MM.1S (cell line): ENCODE measurements around the gene IL1R2.

Source experiments
- DNase-seq: peaks from one replicate; pipeline ENCODE4 v3.0.0-alpha.2; 2015
- H2AFZ ChIP-seq: fragments of 300-600 bp; sonication (generic); 2 replicates; pipeline ENCODE4 v1.6.0; 2016; ENCODE audit warnings: antibody characterized with exemption, low read length
- H3F3A ChIP-seq: fragments of 300-600 bp; sonication (generic); 2 replicates; pipeline ENCODE4 v1.6.1; 2016; ENCODE audit warnings: mild to moderate bottlenecking, antibody characterized with exemption, low read length, moderate library complexity, mixed read lengths; ENCODE audit not compliant: insufficient read depth
- H3K27ac ChIP-seq: fragments of 300-600 bp; sonication (generic); 2 replicates; pipeline ENCODE4 v1.5.1; 2016; ENCODE audit warnings: mild to moderate bottlenecking, low read length
- H3K27me3 ChIP-seq: fragments of 300-600 bp; sonication (generic); replicated peaks from 2 replicates; pipeline ENCODE4 v1.6.0; 2016; ENCODE audit warnings: low read length; ENCODE audit not compliant: insufficient read depth
- H3K36me3 ChIP-seq: fragments of 300-600 bp; sonication (generic); replicated peaks from 2 replicates; pipeline ENCODE4 v1.6.1; 2016; ENCODE audit warnings: mild to moderate bottlenecking, low read length, mixed read lengths; ENCODE audit not compliant: insufficient read depth
- H3K4me1 ChIP-seq: fragments of 300-600 bp; sonication (generic); 2 replicates; pipeline ENCODE4 v1.6.1; 2016; ENCODE audit warnings: low read length, mixed read lengths
- H3K4me2 ChIP-seq: fragments of 300-600 bp; sonication (generic); 2 replicates; pipeline ENCODE4 v1.6.0; 2016; ENCODE audit warnings: low read depth, low read length
- H3K4me3 ChIP-seq: fragments of 300-600 bp; sonication (generic); 2 replicates; pipeline ENCODE4 v1.5.1; 2016; ENCODE audit warnings: low read length, mixed read lengths
- H3K79me2 ChIP-seq: fragments of 300-600 bp; sonication (generic); 2 replicates; pipeline ENCODE4 v1.6.1; 2016; ENCODE audit warnings: mixed run types, low read length, mixed read lengths
- H3K9ac ChIP-seq: fragments of 300-600 bp; sonication (generic); 2 replicates; pipeline ENCODE4 v1.6.1; 2016; ENCODE audit warnings: low read length, mixed read lengths
- H3K9me2 ChIP-seq: fragments of 300-600 bp; sonication (generic); replicated peaks from 2 replicates; pipeline ENCODE4 v1.6.1; 2016; ENCODE audit warnings: mild to moderate bottlenecking, low read length, mixed read lengths; ENCODE audit not compliant: insufficient read depth
- H3K9me3 ChIP-seq: fragments of 300-600 bp; sonication (generic); replicated peaks from 2 replicates; pipeline ENCODE4 v1.6.1; 2016; ENCODE audit warnings: mild to moderate bottlenecking, low read length, mixed read lengths; ENCODE audit not compliant: insufficient read depth
- H4K20me1 ChIP-seq: fragments of 300-600 bp; sonication (generic); 2 replicates; pipeline ENCODE4 v1.6.1; 2016; ENCODE audit warnings: mild to moderate bottlenecking, low read length, moderate library complexity, mixed read lengths; ENCODE audit not compliant: insufficient read depth
- EZH2 ChIP-seq: fragments of 300-600 bp; sonication (generic); optimal IDR thresholded peaks from 2 replicates; pipeline ENCODE3; 2017; ENCODE audit warnings: low read depth, mild to moderate bottlenecking, antibody characterized with exemption, low read length, mixed read lengths
- EZH2phosphoT487 ChIP-seq: fragments of 300-600 bp; sonication (generic); IDR thresholded peaks from 2 replicates; pipeline ENCODE4 v1.6.1; 2018; ENCODE audit warnings: antibody characterized with exemption, low read length
- TF ChIP-seq, protein P1 (sequence below): fragments of 300-600 bp; sonication (generic); IDR thresholded peaks from 2 replicates; pipeline ENCODE4 v1.5.1; 2016; ENCODE audit warnings: antibody characterized with exemption, low read length, mixed read lengths

Gene IL1R2

DNA sequence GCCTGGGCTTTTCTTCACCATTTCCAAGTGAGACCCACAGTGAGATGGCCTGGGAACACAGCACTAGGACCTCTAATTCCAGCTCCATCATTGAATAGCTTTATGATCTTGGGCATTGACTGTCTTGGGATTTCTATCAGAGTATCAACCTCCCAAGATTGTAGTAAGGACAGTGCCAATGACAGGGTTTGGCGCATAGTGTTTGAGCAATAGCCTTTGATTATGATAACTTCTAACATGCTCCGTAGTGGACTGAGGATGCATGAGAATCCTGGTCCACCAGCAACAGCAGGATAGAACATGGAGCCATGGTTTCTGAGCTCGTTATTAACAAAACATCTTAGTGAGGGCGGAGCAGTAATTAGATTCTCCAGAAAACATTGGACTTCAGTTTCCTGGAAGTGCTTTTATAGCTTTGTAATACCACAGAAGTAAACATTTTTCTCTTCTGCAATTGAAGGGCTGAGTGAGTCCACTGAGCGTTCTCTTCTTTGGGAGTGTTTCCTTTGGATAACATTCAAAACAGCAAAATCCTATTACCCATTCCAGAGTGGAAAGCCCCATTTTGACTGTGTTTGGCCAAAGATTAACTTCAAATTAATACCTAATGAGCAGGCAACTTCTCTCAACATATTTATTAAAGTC is 63.7 kb downstream of the IL1R2 start:
- Histone ChIP-seq H3K36me3 (no peaks in the 10 kb centered on the region), H3K4me3 (no peak overlapping the region), H3F3A (no peaks in the 10 kb centered on the region), H4K20me1 (no peaks in the 10 kb centered on the region), H3K79me2 (no peaks in the 10 kb centered on the region), H3K9me3 (no peaks in the 10 kb centered on the region), H3K27ac (no peak overlapping the region), H3K4me2 (no peak overlapping the region), H3K9me2 (no peaks in the 10 kb centered on the region), H3K4me1 (no peaks in the 10 kb centered on the region), H3K27me3 (no peaks in the 10 kb centered on the region), H2AFZ (no peak overlapping the region), H3K9ac (no peak overlapping the region)
- no peak for DNase-seq
- TF ChIP-seq EZH2phosphoT487: no peak
- TF ChIP-seq, protein P1, sequence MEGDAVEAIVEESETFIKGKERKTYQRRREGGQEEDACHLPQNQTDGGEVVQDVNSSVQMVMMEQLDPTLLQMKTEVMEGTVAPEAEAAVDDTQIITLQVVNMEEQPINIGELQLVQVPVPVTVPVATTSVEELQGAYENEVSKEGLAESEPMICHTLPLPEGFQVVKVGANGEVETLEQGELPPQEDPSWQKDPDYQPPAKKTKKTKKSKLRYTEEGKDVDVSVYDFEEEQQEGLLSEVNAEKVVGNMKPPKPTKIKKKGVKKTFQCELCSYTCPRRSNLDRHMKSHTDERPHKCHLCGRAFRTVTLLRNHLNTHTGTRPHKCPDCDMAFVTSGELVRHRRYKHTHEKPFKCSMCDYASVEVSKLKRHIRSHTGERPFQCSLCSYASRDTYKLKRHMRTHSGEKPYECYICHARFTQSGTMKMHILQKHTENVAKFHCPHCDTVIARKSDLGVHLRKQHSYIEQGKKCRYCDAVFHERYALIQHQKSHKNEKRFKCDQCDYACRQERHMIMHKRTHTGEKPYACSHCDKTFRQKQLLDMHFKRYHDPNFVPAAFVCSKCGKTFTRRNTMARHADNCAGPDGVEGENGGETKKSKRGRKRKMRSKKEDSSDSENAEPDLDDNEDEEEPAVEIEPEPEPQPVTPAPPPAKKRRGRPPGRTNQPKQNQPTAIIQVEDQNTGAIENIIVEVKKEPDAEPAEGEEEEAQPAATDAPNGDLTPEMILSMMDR: no peak
- TF ChIP-seq EZH2: no peak

DNA sequence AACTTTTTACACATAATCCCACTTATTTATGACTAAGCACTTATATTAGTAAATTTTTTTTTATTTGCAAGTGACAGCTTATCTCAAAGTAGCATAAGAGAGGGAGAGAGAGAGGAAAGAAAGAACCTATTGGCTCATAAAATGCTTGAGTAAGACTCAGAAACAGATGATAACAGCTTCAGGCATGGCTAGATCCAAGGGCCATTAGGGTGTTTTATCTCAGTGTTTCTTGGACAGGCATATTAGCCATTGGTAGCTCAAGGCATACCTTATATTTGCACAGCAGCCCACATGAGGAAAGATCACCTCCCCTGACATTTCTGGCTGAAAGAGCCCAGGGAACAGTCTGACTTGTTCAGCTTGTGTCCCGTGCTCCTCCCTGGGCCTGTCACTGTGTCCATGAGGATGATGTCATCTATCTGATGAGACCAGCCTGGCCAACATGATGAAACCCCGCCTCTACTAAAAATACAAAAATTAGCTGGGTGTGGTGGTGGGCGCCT is 64.4 kb downstream of the IL1R2 start:
- Histone ChIP-seq H3K27ac (no peak overlapping the region), H3F3A (no peaks in the 10 kb centered on the region), H3K36me3 (no peaks in the 10 kb centered on the region), H3K4me1 (no peaks in the 10 kb centered on the region), H4K20me1 (no peaks in the 10 kb centered on the region), H3K9me3 (no peaks in the 10 kb centered on the region), H3K27me3 (no peaks in the 10 kb centered on the region), H3K4me3 (no peak overlapping the region), H3K79me2 (no peaks in the 10 kb centered on the region), H3K4me2 (no peak overlapping the region), H3K9ac (no peak overlapping the region), H2AFZ (no peak overlapping the region), H3K9me2 (no peaks in the 10 kb centered on the region)
- TF ChIP-seq, protein P1: no peak
- TF ChIP-seq EZH2phosphoT487 (no peak), EZH2 (no peak)
- no peak for DNase-seq

DNA sequence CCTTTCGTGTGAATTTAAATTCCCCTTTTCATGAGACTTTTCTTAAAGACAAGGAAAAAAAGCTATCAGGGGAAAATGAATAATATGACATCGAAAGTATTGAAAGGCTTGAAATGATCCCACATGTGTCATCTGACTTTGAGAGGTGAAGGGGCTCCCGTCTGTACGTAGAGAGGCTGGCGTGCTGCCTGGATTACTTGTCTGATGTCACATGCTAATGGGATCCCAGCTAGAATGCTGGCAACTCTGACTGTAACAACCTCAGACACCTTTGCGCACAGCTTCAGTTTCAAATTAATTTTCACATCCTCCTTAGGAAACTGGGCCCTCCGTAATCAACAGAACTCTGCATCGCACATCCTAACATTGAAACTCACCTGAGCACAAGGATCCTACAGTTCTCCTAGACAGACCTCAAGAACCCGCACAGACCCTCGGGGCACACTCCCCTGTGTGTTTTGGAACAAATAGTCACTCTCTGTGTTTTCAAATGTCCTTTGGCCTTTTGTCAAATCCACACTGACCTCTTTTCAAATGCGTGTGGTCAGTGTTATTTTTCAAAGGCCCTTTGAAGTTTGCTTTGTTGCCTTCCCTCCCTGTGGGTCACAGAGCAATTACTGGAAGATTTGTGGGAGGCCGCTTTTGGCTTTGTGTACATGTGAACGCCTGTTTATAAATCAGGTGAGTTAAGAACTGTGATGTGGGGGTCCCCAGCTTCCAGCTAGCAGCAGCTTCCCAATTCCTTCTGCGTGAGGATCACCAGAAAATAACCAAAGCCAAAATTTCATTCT is 65.9 kb downstream of the IL1R2 start:
- H3K9ac ChIP-seq: no peak overlapping the region
- H3K36me3 ChIP-seq: no peaks in the 10 kb centered on the region
- H3K4me3 ChIP-seq: no peak overlapping the region
- no peak overlapping the region for H2AFZ ChIP-seq
- H3K9me3 ChIP-seq: no peaks in the 10 kb centered on the region
- no peaks in the 10 kb centered on the region for H3K27me3 ChIP-seq
- H3K9me2 ChIP-seq: no peaks in the 10 kb centered on the region
- no peaks in the 10 kb centered on the region for H3F3A ChIP-seq
- no peak overlapping the region for H3K27ac ChIP-seq
- DNase-seq: no peak
- H3K4me2 ChIP-seq: no peak overlapping the region
- no peak for TF ChIP-seq EZH2phosphoT487
- no peaks in the 10 kb centered on the region for H4K20me1 ChIP-seq
- no peaks in the 10 kb centered on the region for H3K79me2 ChIP-seq
- H3K4me1 ChIP-seq: no peaks in the 10 kb centered on the region
